ENCODE results near the gene ITIH4.

ITIH4 gene

GRCh38 chr3:52846432-52846965, 16.0 kb upstream of the ITIH4 start:
- Histone ChIP-seq H3K4me2 (ENCODE audit: low read length) (no peak overlapping the region), H3K9me2 (replicated peaks; ENCODE audit: control insufficient read depth, low read length) (no peaks in the 10 kb centered on the region), H3K4me3 (ENCODE audit: low read length) (no peak overlapping the region), H3K36me3 (ENCODE audit: control insufficient read depth, low read length) (peaks cover 3% of the 10 kb centered on the region), H3K79me2 (ENCODE audit: control insufficient read depth, low read length) (no peaks in the 10 kb centered on the region), H3K27me3 (ENCODE audit: control insufficient read depth, low read length) (no peaks in the 10 kb centered on the region), H4K20me1 (ENCODE audit: control insufficient read depth, insufficient read depth, low read depth, low read length) (no peaks in the 10 kb centered on the region), H3K4me1 (ENCODE audit: control insufficient read depth, low read length) (no peaks in the 10 kb centered on the region), H3K27ac (ENCODE audit: low read depth, low read length) (no peak overlapping the region), H3K9me3 (ENCODE audit: control insufficient read depth, insufficient read depth, low read length) (no peaks in the 10 kb centered on the region), H3F3A (ENCODE audit: control insufficient read depth, insufficient read depth) (no peaks in the 10 kb centered on the region)
- no peak for TF ChIP-seq EZH2phosphoT487 (IDR thresholded peaks at IDR 0.05; ENCODE audit: borderline replicate concordance, low read length)
- no peak for TF ChIP-seq CTCF (IDR thresholded peaks at IDR 0.05; ENCODE audit: low read depth, low read length, poor library complexity, severe bottlenecking)

- no peak overlapping the region for H3K4me2 ChIP-seq (ENCODE audit: low read length)
Measured at GRCh38 chr3:52845691-52846431, 15.4 kb upstream of the ITIH4 start.

GRCh38 chr3:52845157-52845556, 14.7 kb upstream of the ITIH4 start:
- no peak overlapping the region for H3K4me3 ChIP-seq (ENCODE audit: low read length)
- H3F3A ChIP-seq (ENCODE audit: control insufficient read depth, insufficient read depth) = no peaks in the 10 kb centered on the region
- no peaks in the 10 kb centered on the region for H3K9me2 ChIP-seq (replicated peaks; ENCODE audit: control insufficient read depth, low read length)
- no peak overlapping the region for H3K27ac ChIP-seq (ENCODE audit: low read depth, low read length)
- no peak overlapping the region for H3K4me2 ChIP-seq (ENCODE audit: low read length)
- H3K27me3 ChIP-seq (ENCODE audit: control insufficient read depth, low read length) = no peaks in the 10 kb centered on the region
- no peaks in the 10 kb centered on the region for H4K20me1 ChIP-seq (ENCODE audit: control insufficient read depth, insufficient read depth, low read depth, low read length)
- no peaks in the 10 kb centered on the region for H3K9me3 ChIP-seq (ENCODE audit: control insufficient read depth, insufficient read depth, low read length)
- H3K79me2 ChIP-seq (ENCODE audit: control insufficient read depth, low read length) = no peaks in the 10 kb centered on the region
- no peaks in the 10 kb centered on the region for H3K4me1 ChIP-seq (ENCODE audit: control insufficient read depth, low read length)
- H3K36me3 ChIP-seq (ENCODE audit: control insufficient read depth, low read length) = no peaks in the 10 kb centered on the region; the same call in 1 of the 2 replicates
- TF ChIP-seq CTCF (IDR thresholded peaks at IDR 0.05; ENCODE audit: low read depth, low read length, poor library complexity, severe bottlenecking) = no peak

More at GRCh38 chr3:52845691-52846431, 15.4 kb upstream of the ITIH4 start:
- H3K4me1 ChIP-seq (ENCODE audit: control insufficient read depth, low read length) = no peaks in the 10 kb centered on the region
- no peaks in the 10 kb centered on the region for H3K9me2 ChIP-seq (replicated peaks; ENCODE audit: control insufficient read depth, low read length)
- no peaks in the 10 kb centered on the region for H3K79me2 ChIP-seq (ENCODE audit: control insufficient read depth, low read length)
- no peaks in the 10 kb centered on the region for H3F3A ChIP-seq (ENCODE audit: control insufficient read depth, insufficient read depth)
- no peaks in the 10 kb centered on the region for H4K20me1 ChIP-seq (ENCODE audit: control insufficient read depth, insufficient read depth, low read depth, low read length)
- H3K36me3 ChIP-seq (ENCODE audit: control insufficient read depth, low read length) = no peaks in the 10 kb centered on the region; the same call in 1 of the 2 replicates
- no peaks in the 10 kb centered on the region for H3K9me3 ChIP-seq (ENCODE audit: control insufficient read depth, insufficient read depth, low read length)
- TF ChIP-seq CTCF (IDR thresholded peaks at IDR 0.05; ENCODE audit: low read depth, low read length, poor library complexity, severe bottlenecking) (peak; percentile 69), EZH2phosphoT487 (IDR thresholded peaks at IDR 0.05; ENCODE audit: borderline replicate concordance, low read length) (no peak)
- no peaks in the 10 kb centered on the region for H3K27me3 ChIP-seq (ENCODE audit: control insufficient read depth, low read length)
- no peak overlapping the region for H3K27ac ChIP-seq (ENCODE audit: low read depth, low read length)
- H3K4me3 ChIP-seq (ENCODE audit: low read length) = no peak overlapping the region

All from DOHH2 (cell line).